Lower lobe of right lung (tissue), 2 donors: ENCODE data around the gene RAB39A. TPM values are rescaled to one million over a fixed set of nuclear protein-coding genes. Genes with fewer than 3 reads are reported as not detected.
A peak's percentile ranks its signal among the peaks of the same experiment; 100 is the strongest.
"Not testable (repeated sequence)": the region's sequence is repeated elsewhere in the genome, so short reads cannot be mapped to it uniquely, and the experiment has no call there.

ENCODE experiments used
- ATAC-seq, 2 donors: fragments of 200-7000 bp; cut with Tn5 transposase; one replicate each; pipeline ENCODE4 v1.9.1; 2020 to 2022; ENCODE audit warnings: mild to moderate bottlenecking in 2 of 2, moderate library complexity in 2 of 2
- DNase-seq: peaks from one replicate; pipeline ENCODE4 v3.0.0-alpha.2; 2020
- H3K27ac ChIP-seq: fragments of 200-600 bp; one replicate; pipeline ENCODE4 v1.8.0; 2022
- H3K27me3 ChIP-seq: fragments of 200-600 bp; one replicate; pipeline ENCODE4 v1.8.0; 2022; ENCODE audit warnings: low read depth
- H3K36me3 ChIP-seq: fragments of 200-600 bp; one replicate; pipeline ENCODE4 v1.8.0; 2022; ENCODE audit warnings: mild to moderate bottlenecking
- H3K4me1 ChIP-seq: fragments of 200-600 bp; one replicate; pipeline ENCODE4 v1.8.0; 2022
- H3K4me3 ChIP-seq: fragments of 200-600 bp; one replicate; pipeline ENCODE4 v1.8.0; 2022; ENCODE audit warnings: mild to moderate bottlenecking
- H3K9me3 ChIP-seq: fragments of 200-600 bp; one replicate; pipeline ENCODE4 v1.8.0; 2022
- intact Hi-C: fragments of 100-400 bp; cut with DNase I; formaldehyde crosslinking; loops from one replicate; pipeline ENCODE4 v1.11.0; 2022
- total RNA-seq: library from RNA; stranded (reverse); fragmentation: NEBNext Ultra II Directional; extraction: Animal tissue kit (Norgen Biotek cat#: 25700); gene quantifications from one replicate; pipeline ENCODE4 v1.2.1, GENCODE V29; 2021
- TF ChIP-seq, protein P1 (sequence below): fragments of 200-600 bp; IDR thresholded peaks from one replicate; pipeline ENCODE4 v1.8.0; 2022; ENCODE audit warnings: antibody characterized with exemption, mild to moderate bottlenecking
- donor health status: DM: no; HTN: yes; CAD: no; lungs with severe emphysema.

Gene RAB39A
- total RNA-seq, 1 donor from 2014 or later: 3.1 TPM

- DNase-seq (no peak), ATAC-seq (no peak)
- H3K4me3 ChIP-seq: no peak overlapping the region
- H3K4me1 ChIP-seq: no peaks in the 10 kb centered on the region
- no peaks in the 10 kb centered on the region for H3K9me3 ChIP-seq
- no peaks in the 10 kb centered on the region for H3K27me3 ChIP-seq
- H3K36me3 ChIP-seq: no peaks in the 10 kb centered on the region
- H3K27ac ChIP-seq: no peak overlapping the region
- TF ChIP-seq, protein P1, sequence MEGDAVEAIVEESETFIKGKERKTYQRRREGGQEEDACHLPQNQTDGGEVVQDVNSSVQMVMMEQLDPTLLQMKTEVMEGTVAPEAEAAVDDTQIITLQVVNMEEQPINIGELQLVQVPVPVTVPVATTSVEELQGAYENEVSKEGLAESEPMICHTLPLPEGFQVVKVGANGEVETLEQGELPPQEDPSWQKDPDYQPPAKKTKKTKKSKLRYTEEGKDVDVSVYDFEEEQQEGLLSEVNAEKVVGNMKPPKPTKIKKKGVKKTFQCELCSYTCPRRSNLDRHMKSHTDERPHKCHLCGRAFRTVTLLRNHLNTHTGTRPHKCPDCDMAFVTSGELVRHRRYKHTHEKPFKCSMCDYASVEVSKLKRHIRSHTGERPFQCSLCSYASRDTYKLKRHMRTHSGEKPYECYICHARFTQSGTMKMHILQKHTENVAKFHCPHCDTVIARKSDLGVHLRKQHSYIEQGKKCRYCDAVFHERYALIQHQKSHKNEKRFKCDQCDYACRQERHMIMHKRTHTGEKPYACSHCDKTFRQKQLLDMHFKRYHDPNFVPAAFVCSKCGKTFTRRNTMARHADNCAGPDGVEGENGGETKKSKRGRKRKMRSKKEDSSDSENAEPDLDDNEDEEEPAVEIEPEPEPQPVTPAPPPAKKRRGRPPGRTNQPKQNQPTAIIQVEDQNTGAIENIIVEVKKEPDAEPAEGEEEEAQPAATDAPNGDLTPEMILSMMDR: no peak
- intact Hi-C loops: no loop called here
Measured at GRCh38 chr11:107915229-107915628, 13.0 kb upstream of the RAB39A start.

- Histone ChIP-seq H3K27ac (no peak overlapping the region), H3K4me1 (no peaks in the 10 kb centered on the region), H3K9me3 (no peaks in the 10 kb centered on the region), H3K36me3 (no peaks in the 10 kb centered on the region), H3K4me3 (no peak overlapping the region), H3K27me3 (no peaks in the 10 kb centered on the region)
- ATAC-seq (peak in 1 of 2 donors; percentile 53), DNase-seq (no peak)
- intact Hi-C loops: no loop called here
- TF ChIP-seq, protein P1: peak; percentile 35
Measured at GRCh38 chr11:107916671-107917241, 11.5 kb upstream of the RAB39A start.

DNA sequence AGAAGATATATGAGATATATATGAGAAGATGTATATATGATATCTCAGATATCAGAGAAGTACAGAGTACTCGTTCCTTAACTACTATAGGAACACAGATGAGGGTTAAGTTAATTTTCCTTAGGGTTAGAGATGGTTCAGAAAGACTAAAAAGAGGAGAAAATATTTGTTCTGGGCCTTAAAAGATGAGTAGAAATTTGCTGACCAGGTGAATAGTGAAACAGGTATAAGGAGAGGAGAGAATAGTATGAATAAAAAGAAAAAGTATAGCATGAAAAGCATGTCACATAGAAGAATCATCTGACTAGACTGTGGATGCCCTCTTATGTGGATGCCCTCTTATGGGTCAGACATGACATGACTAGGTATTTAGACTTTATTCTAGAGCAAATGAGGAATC is 6.3 kb upstream of the RAB39A start:
- intact Hi-C loops: no loop called here

DNA sequence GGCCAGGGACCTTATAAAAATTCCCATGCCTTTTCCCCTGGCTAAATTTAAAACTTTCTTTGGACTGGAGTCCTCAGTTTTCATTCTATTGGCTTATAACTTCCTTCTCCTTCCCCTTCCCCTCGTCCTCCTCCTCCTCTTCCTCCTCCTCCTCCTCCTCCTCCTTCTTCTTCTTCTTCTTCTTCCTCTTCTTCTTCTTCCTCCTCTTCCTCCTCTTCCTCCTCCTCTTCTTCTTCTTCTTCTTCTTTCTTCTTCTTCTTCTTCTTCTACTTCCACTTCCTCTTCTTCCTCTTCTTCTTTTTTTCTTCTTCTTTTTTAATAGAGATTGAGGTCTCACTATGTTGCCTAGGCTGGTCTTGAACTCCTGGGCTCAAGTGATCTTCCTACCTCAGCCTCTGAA is 4.7 kb upstream of the RAB39A start:
- H3K27me3 ChIP-seq, H3K4me1 ChIP-seq, H3K27ac ChIP-seq, ATAC-seq, H3K9me3 ChIP-seq, DNase-seq, intact Hi-C loops, H3K36me3 ChIP-seq, H3K4me3 ChIP-seq: not testable (repeated sequence)

More for the DNA sequence above, 6.3 kb upstream of the RAB39A start:
- H3K27ac ChIP-seq: no peak overlapping the region
- H3K4me3 ChIP-seq: no peak overlapping the region
- TF ChIP-seq, protein P1: no peak
- H3K27me3 ChIP-seq: no peaks in the 10 kb centered on the region
- H3K4me1 ChIP-seq: no peaks in the 10 kb centered on the region
- no peaks in the 10 kb centered on the region for H3K36me3 ChIP-seq
- no peaks in the 10 kb centered on the region for H3K9me3 ChIP-seq
- DNase-seq: no peak
- no peak for ATAC-seq

GRCh38 chr11:107924306-107924705 is 3.9 kb upstream of the RAB39A start:
- Histone ChIP-seq H3K36me3 (no peaks in the 10 kb centered on the region), H3K4me3 (no peak overlapping the region), H3K27me3 (peaks cover 8% of the 10 kb centered on the region), H3K9me3 (no peaks in the 10 kb centered on the region), H3K27ac (no peak overlapping the region), H3K4me1 (peaks cover 9% of the 10 kb centered on the region)
- intact Hi-C loops: no loop called here
- ATAC-seq (no peak), DNase-seq (no peak)
- TF ChIP-seq, protein P1: no peak

- TF ChIP-seq, protein P1: no peak
- no peak for ATAC-seq
- Histone ChIP-seq H3K27me3 (peaks cover 17% of the 10 kb centered on the region), H3K9me3 (no peaks in the 10 kb centered on the region), H3K4me1 (peaks cover 9% of the 10 kb centered on the region), H3K36me3 (no peaks in the 10 kb centered on the region), H3K27ac (no peak overlapping the region), H3K4me3 (peak overlapping the region; percentile 62)
- no peak for DNase-seq
- intact Hi-C loops: no loop called here
Measured at GRCh38 chr11:107927559-107927958, 689 bp upstream of the RAB39A start.
